Vagina (tissue), 2 donors: ENCODE data around the gene MYO10.

Source experiments
- POLR2A ChIP-seq, 2 donors: fragments of 450-650 bp; IDR thresholded peaks; one replicate each; pipeline ENCODE4 v1.6.1; 2017; ENCODE audit warnings: antibody characterized with exemption in 2 of 2, mild to moderate bottlenecking in 2 of 2, moderate library complexity in 2 of 2
- TF ChIP-seq, protein P1 (sequence below), 3 experiments: fragments of 450-650 bp in 2 of 3; fragments of 200-600 bp in 1 of 3; sonication (generic) in 1 of 3; IDR thresholded peaks; one replicate each; pipeline ENCODE4 v1.5.1; 2017 to 2019; ENCODE audit warnings: antibody characterized with exemption in 3 of 3, mild to moderate bottlenecking in 2 of 3, moderate library complexity in 2 of 3

DNA sequence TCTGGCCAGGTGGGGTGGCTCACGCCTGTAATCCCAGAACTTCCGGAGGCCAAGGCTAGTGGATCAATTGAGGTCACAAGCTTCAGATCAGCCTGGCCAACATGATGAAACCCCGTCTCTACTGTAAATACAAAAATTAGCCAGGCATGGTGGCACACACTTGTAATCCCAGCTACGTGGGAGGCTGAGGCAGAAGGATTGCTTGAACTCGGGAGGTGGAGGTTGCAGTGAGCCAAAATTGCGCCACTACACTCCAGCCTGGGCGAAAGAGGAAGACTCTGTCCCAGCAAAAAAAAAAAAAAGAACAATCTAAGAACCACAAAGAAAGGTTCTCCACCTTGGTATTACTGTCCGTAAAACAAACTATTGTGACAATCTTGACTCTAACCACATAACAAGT is 9.7 kb downstream of the MYO10 start:
- no peak for TF ChIP-seq POLR2A (IDR thresholded peaks at IDR 0.05)
- TF ChIP-seq, protein P1, sequence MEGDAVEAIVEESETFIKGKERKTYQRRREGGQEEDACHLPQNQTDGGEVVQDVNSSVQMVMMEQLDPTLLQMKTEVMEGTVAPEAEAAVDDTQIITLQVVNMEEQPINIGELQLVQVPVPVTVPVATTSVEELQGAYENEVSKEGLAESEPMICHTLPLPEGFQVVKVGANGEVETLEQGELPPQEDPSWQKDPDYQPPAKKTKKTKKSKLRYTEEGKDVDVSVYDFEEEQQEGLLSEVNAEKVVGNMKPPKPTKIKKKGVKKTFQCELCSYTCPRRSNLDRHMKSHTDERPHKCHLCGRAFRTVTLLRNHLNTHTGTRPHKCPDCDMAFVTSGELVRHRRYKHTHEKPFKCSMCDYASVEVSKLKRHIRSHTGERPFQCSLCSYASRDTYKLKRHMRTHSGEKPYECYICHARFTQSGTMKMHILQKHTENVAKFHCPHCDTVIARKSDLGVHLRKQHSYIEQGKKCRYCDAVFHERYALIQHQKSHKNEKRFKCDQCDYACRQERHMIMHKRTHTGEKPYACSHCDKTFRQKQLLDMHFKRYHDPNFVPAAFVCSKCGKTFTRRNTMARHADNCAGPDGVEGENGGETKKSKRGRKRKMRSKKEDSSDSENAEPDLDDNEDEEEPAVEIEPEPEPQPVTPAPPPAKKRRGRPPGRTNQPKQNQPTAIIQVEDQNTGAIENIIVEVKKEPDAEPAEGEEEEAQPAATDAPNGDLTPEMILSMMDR (IDR thresholded peaks at IDR 0.05) = no peak
